Stomach (tissue), 9 donors: Measurements from ENCODE around the gene MTA3. TPM values are rescaled to one million over a fixed set of nuclear protein-coding genes. Genes with fewer than 3 reads are reported as not detected.

ENCODE experiments used
- DNase-seq, 2 donors: peaks; one replicate each; pipeline versions ENCODE4 v3.0.0 to v3.0.0-alpha.2; 2013 to 2019
- H3K27ac ChIP-seq, 5 donors: fragments of 200-600 bp in 4 of 5; sonication (generic) in 4 of 5; one replicate each; pipeline ENCODE4 v1.5.1; 2013 to 2019; ENCODE audit warnings: mild to moderate bottlenecking in 1 of 5, moderate library complexity in 1 of 5
- H3K27me3 ChIP-seq, 3 donors: fragments of 200-600 bp; sonication (generic); one replicate each; pipeline ENCODE4 v1.5.1; 2017 to 2019; ENCODE audit warnings: mixed run types in 1 of 3
- H3K36me3 ChIP-seq, 4 donors: fragments of 200-600 bp; sonication (generic); 1 replicate in 3 of 4; 2 replicates in 1 of 4; pipeline ENCODE4 v1.5.1; 2016 to 2019
- H3K4me1 ChIP-seq, 4 donors: fragments of 200-600 bp; sonication (generic); one replicate each; pipeline ENCODE4 v1.5.1; 2016 to 2019
- H3K4me3 ChIP-seq, 4 donors: fragments of 200-600 bp; sonication (generic) in 3 of 4; one replicate each; pipeline ENCODE4 v1.5.1; 2016 to 2019; ENCODE audit warnings: mild to moderate bottlenecking in 1 of 4
- H3K9me3 ChIP-seq, 4 donors: fragments of 200-600 bp; sonication (generic); one replicate each; pipeline ENCODE4 v1.5.1; 2016 to 2019
- EP300 ChIP-seq: sonication (generic); formaldehyde crosslinking; IDR thresholded peaks from one replicate; pipeline ENCODE4 v1.6.1; 2017; ENCODE audit warnings: antibody characterized with exemption
- POLR2A ChIP-seq, 4 donors: fragments of 450-650 bp; IDR thresholded peaks; one replicate each; pipeline ENCODE4 v1.6.1; 2016; ENCODE audit warnings: antibody characterized with exemption in 4 of 4, control low read depth in 2 of 4, mild to moderate bottlenecking in 1 of 4, moderate library complexity in 1 of 4
- POLR2AphosphoS5 ChIP-seq, 3 donors: sonication (generic); formaldehyde crosslinking; IDR thresholded peaks; one replicate each; pipeline ENCODE4 v1.6.1; 2016; ENCODE audit warnings: antibody characterized with exemption in 3 of 3
- WGBS, 5 donors: extraction: QIAGEN DNeasy Blood & Tissue Kit in 3 of 5; methylation state at CpG; one replicate each; pipeline versions ENCODE4 v1.1.5 to v1.1.7; 2013 to 2018; 5-methylcytosine and 5-hydroxymethylcytosine counted together
- intact Hi-C: fragments of 100-400 bp; cut with DNase I; formaldehyde crosslinking; loops from one replicate; pipeline ENCODE4 v1.15.1; 2023; ENCODE audit warnings: low total_unique reads
- polyA plus RNA-seq, 3 donors: library from polyadenylated mRNA; stranded (reverse); fragments of 200-250 nt; gene quantifications; one replicate each; pipeline ENCODE4 v1.2.3, GENCODE V29; 2013
- total RNA-seq, 5 donors: library from RNA; depleted of rRNA; stranded (reverse); fragments of >200 nt; gene quantifications; one replicate each; pipeline versions ENCODE4 v1.1.0 to v1.2.3, GENCODE V29; 2014 to 2016
- TF ChIP-seq, protein P1 (sequence below), 7 experiments: fragments of 450-650 bp in 4 of 7; fragments of 200-600 bp in 3 of 7; sonication (generic) in 3 of 7; IDR thresholded peaks; one replicate each; pipeline ENCODE4 v1.5.1; 2016 to 2019; ENCODE audit warnings: antibody characterized with exemption in 7 of 7, control low read depth in 2 of 7, mild to moderate bottlenecking in 1 of 7
- donor health status: healthy with polysubstance abuse.
- donor health status: Bipolar disorder and iron deficiency.
- donor health status: healthy.

Gene MTA3
- total and polyA plus RNA-seq, 8 donors = 27.8 to 120 (median 49.1) TPM

DNA sequence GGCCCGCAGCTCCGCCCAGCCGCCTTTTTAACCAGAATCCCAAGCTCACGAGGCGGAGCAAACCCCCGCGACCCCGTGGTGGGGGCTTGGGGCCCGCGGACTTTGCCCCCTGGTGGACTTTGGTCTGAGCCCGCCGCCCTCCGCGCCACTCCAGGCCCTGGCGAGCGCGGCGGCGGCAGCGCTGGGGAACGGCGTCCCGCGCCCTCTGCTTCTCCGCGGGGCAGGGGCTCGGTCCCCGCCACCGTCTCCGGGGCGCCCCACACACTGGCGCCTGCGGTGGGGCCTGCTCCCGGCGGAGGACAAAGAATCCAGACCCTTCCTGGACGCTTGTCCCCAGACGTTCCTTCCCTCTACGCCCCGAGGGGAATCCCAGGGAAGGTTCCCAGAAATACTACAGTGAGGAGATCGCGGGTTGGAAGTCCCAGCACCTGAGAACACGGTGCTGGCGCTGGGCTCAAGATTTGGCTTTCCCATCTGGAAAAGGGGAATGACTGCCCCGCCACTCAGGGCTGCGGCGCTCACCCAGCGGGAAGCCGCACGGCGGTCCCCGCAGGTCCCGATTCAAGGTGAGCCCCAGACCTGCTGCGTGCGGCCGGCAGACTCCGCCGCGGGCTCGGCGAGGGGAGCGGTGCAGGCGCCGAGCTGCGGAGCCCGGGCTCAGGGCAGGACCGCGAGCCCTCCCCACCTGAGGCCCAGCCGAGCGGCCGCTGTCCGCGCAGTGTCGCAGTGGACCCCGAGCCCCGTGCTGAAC lies 224.3 kb downstream of the MTA3 start, which contains the start of gene HAAO:
Gene HAAO, minus strand, starts transcription at position 1 of the 751 bp plus-strand sequence. CDS start 47 bp downstream, outside the sequence.
- Histone ChIP-seq H3K4me1 (peaks cover 10 to 52% (median 36%) of the 10 kb centered on the region in 4 donors), H3K36me3 (no peaks in the 10 kb centered on the region), H3K9me3 (no peaks in the 10 kb centered on the region), H3K27me3 (peaks cover 0 to 14% (median 13%) of the 10 kb centered on the region in 3 donors), H3K27ac (peak within 1 kb of the TSS; percentile 79 to 90 (median 84)), H3K4me3 (peak within 1 kb of the TSS; percentile 55 to 63 (median 60))
- DNase-seq = peak; percentile 52 to 86
- TF ChIP-seq POLR2AphosphoS5 (IDR thresholded peaks at IDR 0.05) (peak in 2 of 3 donors; percentile 1 to 21), EP300 (no peak)
- TF ChIP-seq, protein P1, sequence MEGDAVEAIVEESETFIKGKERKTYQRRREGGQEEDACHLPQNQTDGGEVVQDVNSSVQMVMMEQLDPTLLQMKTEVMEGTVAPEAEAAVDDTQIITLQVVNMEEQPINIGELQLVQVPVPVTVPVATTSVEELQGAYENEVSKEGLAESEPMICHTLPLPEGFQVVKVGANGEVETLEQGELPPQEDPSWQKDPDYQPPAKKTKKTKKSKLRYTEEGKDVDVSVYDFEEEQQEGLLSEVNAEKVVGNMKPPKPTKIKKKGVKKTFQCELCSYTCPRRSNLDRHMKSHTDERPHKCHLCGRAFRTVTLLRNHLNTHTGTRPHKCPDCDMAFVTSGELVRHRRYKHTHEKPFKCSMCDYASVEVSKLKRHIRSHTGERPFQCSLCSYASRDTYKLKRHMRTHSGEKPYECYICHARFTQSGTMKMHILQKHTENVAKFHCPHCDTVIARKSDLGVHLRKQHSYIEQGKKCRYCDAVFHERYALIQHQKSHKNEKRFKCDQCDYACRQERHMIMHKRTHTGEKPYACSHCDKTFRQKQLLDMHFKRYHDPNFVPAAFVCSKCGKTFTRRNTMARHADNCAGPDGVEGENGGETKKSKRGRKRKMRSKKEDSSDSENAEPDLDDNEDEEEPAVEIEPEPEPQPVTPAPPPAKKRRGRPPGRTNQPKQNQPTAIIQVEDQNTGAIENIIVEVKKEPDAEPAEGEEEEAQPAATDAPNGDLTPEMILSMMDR (IDR thresholded peaks at IDR 0.05) = peak in 2 of 7 experiments; percentile 8 to 9
- 0 to 2% (median 1%) methylated on average over 5 to 75 of the region's 75 CpGs for WGBS, 5 donors
- intact Hi-C loops = no loop called here

DNA sequence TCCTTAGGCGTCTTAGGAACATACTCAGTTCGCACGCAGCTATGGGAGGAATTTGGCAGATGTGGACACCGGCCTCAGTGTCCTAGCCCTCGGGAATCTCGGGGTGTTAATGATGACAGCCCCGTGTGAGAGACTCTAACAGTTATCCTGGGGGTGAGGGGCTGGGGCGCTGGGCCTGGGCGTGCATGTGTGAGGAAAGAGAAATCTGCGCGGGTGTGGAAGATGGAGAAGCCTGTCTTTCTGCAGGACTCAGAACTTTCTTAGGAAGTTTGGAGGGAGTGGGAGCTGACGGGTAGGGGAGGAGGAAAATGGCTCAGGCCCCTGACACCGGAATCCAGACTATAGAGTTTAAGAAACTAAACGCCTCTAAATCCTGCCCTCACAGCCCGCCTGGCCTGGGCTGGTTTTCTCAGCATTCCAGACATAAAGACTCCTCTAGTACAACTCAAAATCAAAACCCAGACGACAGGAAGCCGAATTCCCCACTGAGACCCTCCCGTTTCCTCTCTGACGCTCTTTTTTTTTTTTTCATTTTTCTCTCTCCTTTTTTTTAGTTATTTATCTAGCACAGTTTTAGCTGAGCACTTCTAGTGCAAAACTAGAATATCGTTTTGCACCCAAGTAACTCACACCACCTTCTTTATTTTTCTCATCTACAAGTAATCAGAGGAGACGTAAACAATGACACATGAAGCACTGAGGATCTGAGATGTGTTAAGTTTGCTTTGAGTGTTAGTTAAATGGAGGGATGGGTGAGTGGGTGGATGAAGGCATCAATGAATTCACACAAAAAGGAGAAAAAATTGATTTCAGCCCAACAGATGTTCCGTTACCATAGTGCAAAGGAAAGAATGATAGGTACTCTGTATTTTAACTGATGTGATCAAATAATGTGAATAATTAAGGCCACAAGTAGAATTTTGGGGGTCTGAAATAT lies 225.2 kb downstream of the MTA3 start:
- Histone ChIP-seq H3K9me3 (no peaks in the 10 kb centered on the region), H3K36me3 (no peaks in the 10 kb centered on the region), H3K27ac (peak overlapping the region; percentile 79 to 90 (median 84)), H3K4me1 (peaks cover 10 to 52% (median 36%) of the 10 kb centered on the region in 4 donors), H3K27me3 (peaks cover 0 to 14% (median 13%) of the 10 kb centered on the region in 3 donors), H3K4me3 (peak overlapping the region; percentile 55 to 63 (median 60))
- whole genome bisulfite sequencing, 5 donors = 33 to 50% (median 42%) methylated on average over 21 to 22 of the region's 22 CpGs
- DNase-seq = peak in 1 of 2 donors; percentile 63
- TF ChIP-seq EP300 (no peak), POLR2AphosphoS5 (IDR thresholded peaks at IDR 0.05) (no peak), POLR2A (IDR thresholded peaks at IDR 0.05) (no peak)
- TF ChIP-seq, protein P1 (IDR thresholded peaks at IDR 0.05) = no peak
- intact Hi-C loops = no loop called here

DNA sequence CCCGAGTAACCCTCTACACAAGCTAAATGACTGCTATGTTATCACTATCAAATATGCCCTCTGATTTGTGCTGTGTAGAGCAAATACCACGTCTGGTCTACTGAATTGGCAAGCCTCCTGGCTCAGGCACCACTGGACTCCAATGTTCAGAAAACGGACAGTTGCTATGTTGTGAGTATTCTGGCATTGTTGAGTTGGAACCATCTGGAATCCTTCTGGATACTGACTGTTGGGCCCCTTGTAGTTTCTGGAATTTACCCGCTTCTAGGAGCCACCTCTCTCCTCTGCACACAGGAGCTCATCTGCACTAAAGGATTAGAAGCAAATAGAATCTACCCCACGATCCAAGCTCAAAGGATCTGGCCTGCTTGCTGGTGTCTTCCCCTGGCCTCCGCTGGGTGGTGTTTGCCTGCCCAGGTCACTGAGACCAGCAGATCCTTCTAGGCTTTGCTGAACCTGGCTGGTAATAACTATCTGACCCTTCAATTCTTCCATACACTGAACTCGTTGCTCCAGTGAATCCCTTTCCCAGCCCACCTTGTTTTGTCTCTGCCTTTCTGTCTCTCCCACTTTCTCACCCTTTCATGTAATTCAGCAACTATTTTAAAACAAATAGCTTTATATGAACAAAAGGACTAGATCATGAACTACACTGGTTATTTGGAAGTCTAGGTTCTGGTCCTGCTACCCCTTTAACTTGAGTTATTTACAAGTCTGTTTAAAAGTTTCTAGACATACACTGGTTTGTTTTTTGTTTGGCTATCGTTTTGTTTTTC lies 226.0 kb downstream of the MTA3 start:
- peak in 1 of 2 donors; percentile 50 for DNase-seq
- no peaks in the 10 kb centered on the region for H3K36me3 ChIP-seq
- no peak overlapping the region for H3K4me3 ChIP-seq
- peak overlapping the region in 3 of 5 donors; percentile 84 to 90 (median 87) for H3K27ac ChIP-seq
- peaks cover 0 to 14% (median 13%) of the 10 kb centered on the region in 3 donors for H3K27me3 ChIP-seq
- peaks cover 10 to 52% (median 36%) of the 10 kb centered on the region in 4 donors for H3K4me1 ChIP-seq
- no peaks in the 10 kb centered on the region for H3K9me3 ChIP-seq
- 51 to 65% (median 58%) methylated on average over 8 of the region's 8 CpGs for WGBS, 5 donors
- intact Hi-C loops = no loop called here
- TF ChIP-seq POLR2AphosphoS5 (IDR thresholded peaks at IDR 0.05) = no peak
- TF ChIP-seq EP300 = no peak
- TF ChIP-seq, protein P1 (IDR thresholded peaks at IDR 0.05) = no peak
- TF ChIP-seq POLR2A (IDR thresholded peaks at IDR 0.05) = no peak
